GM19025 (cell line): ENCODE measurements around the gene YPEL3.
"Not testable (repeated sequence)": the region's sequence is repeated elsewhere in the genome, so short reads cannot be mapped to it uniquely, and the experiment has no call there.

Experiments
- ATAC-seq: cut with Tn5 transposase; IDR thresholded peaks from one replicate; pipeline ENCODE4 v1.9.1; 2021; ENCODE audit warnings: mild to moderate bottlenecking, low read depth, moderate library complexity; ENCODE audit not compliant: unreplicated experiment

Gene YPEL3

GRCh38 chr16:30119428-30119827 is 23.4 kb upstream of the YPEL3 start:
- ATAC-seq: no peak

GRCh38 chr16:30117768-30118167 is 21.8 kb upstream of the YPEL3 start:
- no peak for ATAC-seq

- ATAC-seq: no peak
These were observed 20.5 kb upstream of the YPEL3 start for GRCh38 chr16:30116291-30117207.

GRCh38 chr16:30115238-30115637 is 19.2 kb upstream of the YPEL3 start:
- ATAC-seq: no peak

GRCh38 chr16:30114833-30115232 is 18.8 kb upstream of the YPEL3 start:
- ATAC-seq: not testable (repeated sequence)

GRCh38 chr16:30114411-30114810 is 18.4 kb upstream of the YPEL3 start:
- ATAC-seq: no peak

GRCh38 chr16:30113711-30114333 is 17.8 kb upstream of the YPEL3 start:
- no peak for ATAC-seq

- ATAC-seq: no peak
These were observed 17.2 kb upstream of the YPEL3 start, which contains the start of gene GDPD3 for GRCh38 chr16:30113031-30113710. TSS of gene GDPD3 (minus strand) at chr16:30113537. CDS start at chr16:30113478, 59 bp downstream.

- no peak for ATAC-seq
These were observed 16.4 kb upstream of the YPEL3 start for GRCh38 chr16:30112197-30113030.

- ATAC-seq: no peak
These were observed 14.6 kb upstream of the YPEL3 start for GRCh38 chr16:30110661-30111060.

GRCh38 chr16:30108059-30108850 is 12.2 kb upstream of the YPEL3 start:
- no peak for ATAC-seq

GRCh38 chr16:30104492-30104891 is 8.5 kb upstream of the YPEL3 start:
- ATAC-seq: no peak

GRCh38 chr16:30104090-30104489 is 8.1 kb upstream of the YPEL3 start:
- no peak for ATAC-seq

- no peak for ATAC-seq
These were observed 1.0 kb upstream of the YPEL3 start for GRCh38 chr16:30096862-30097563.

- no peak for ATAC-seq
These were observed 591 bp downstream of the YPEL3 start for GRCh38 chr16:30095166-30096078.

GRCh38 chr16:30094541-30095165 is 1.4 kb downstream of the YPEL3 start:
- ATAC-seq: no peak

- peak; percentile 30 for ATAC-seq
These were observed 3.5 kb downstream of the YPEL3 start for GRCh38 chr16:30092373-30093010.
